Vagina (tissue), 2 donors: ENCODE measurements around the gene APBA3. TPM values are rescaled to one million over a fixed set of nuclear protein-coding genes. Genes with fewer than 3 reads are reported as not detected.

Experiments
- DNase-seq, 2 donors: peaks; one replicate each; pipeline ENCODE4 v3.0.0-alpha.2; 2017; ENCODE audit errors: extremely low spot score in 2 of 2
- H3K27ac ChIP-seq: fragments of 200-600 bp; sonication (generic); one replicate; pipeline ENCODE4 v1.5.1; 2019
- H3K27me3 ChIP-seq: fragments of 200-600 bp; sonication (generic); one replicate; pipeline ENCODE4 v1.5.1; 2019
- H3K36me3 ChIP-seq, 2 donors: fragments of 200-600 bp; sonication (generic); one replicate each; pipeline ENCODE4 v1.5.1; 2017 to 2019
- H3K4me1 ChIP-seq: fragments of 200-600 bp; sonication (generic); one replicate; pipeline ENCODE4 v1.5.1; 2019
- H3K4me3 ChIP-seq, 2 donors: fragments of 200-600 bp; sonication (generic); 1 replicate in 1 of 2; 2 replicates in 1 of 2; pipeline ENCODE4 v1.5.1; 2016 to 2019
- H3K9me3 ChIP-seq: fragments of 200-600 bp; sonication (generic); one replicate; pipeline ENCODE4 v1.5.1; 2019
- CTCF ChIP-seq, 3 experiments: fragments of 450-650 bp in 2 of 3; fragments of 200-600 bp in 1 of 3; sonication (generic) in 1 of 3; IDR thresholded peaks; one replicate each; pipeline ENCODE4 v1.5.1; 2017 to 2019; ENCODE audit warnings: antibody characterized with exemption in 3 of 3, mild to moderate bottlenecking in 2 of 3, moderate library complexity in 2 of 3
- POLR2A ChIP-seq, 2 donors: fragments of 450-650 bp; IDR thresholded peaks; one replicate each; pipeline ENCODE4 v1.6.1; 2017; ENCODE audit warnings: antibody characterized with exemption in 2 of 2, mild to moderate bottlenecking in 2 of 2, moderate library complexity in 2 of 2
- POLR2AphosphoS5 ChIP-seq, 2 donors: sonication (generic); formaldehyde crosslinking; IDR thresholded peaks; one replicate each; pipeline ENCODE4 v1.9.0; 2017; ENCODE audit warnings: antibody characterized with exemption in 2 of 2, mild to moderate bottlenecking in 2 of 2, low read depth in 1 of 2; ENCODE audit not compliant: insufficient read depth in 1 of 2
- intact Hi-C: fragments of 100-400 bp; cut with DNase I; formaldehyde crosslinking; loops from one replicate; pipeline ENCODE4 v1.15.1; 2023
- total RNA-seq: library from RNA; depleted of rRNA; stranded (reverse); fragments of >200 nt; gene quantifications from one replicate; pipeline ENCODE4 v1.2.3, GENCODE V29; 2016

APBA3 gene
- total RNA-seq, 1 donor from 2014 or later: 46.2 TPM

DNA sequence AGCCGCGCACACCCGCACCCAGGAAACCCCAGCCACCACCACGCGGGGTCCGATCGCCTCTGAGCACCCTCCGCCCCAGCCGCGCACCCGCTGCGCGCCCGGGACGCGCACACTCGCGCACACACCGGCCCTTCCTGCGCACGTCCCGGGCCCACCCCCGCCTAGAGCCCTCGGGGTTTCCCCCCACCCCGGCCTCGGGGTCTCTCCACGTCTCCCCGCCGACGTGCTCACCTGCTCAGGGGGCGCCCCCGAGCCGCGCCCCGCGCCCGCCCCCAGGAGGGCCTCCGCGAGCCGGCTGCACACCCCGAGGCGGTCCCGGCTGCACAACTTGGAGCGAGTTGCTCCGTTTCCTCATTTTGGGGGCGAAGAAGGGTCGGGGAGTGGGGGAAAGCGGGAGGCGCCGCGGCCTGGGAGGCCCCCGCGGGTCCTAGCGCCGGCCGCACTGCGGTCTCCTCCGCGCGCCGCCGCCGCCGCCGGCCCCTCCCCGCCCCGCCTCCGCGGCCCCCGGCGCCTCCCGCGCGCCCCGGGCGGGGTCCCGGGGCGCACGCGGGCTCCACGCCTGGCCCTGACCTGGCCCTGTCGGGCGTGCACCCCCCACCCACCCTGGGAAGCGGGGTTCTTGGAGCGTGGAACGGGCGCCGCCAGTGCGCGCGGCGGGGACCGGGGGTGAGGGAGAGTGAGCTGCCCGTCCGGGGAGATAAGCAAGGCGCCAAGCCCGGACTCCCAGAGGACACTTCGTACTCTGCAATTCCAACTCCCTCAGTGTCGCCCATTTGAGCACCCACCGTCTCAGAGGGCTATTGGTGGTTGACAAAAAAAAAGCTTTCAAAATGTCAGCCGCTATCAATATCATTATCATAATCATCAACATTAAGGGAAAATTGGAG is 24.7 kb upstream of the APBA3 start, which contains the start of gene MATK:
MATK (minus strand) TSS at position 444 of the 887 bp plus-strand sequence. CDS start 1,246 bp downstream, outside the sequence.
- no peak for DNase-seq
- Histone ChIP-seq H3K27ac (no peak within 1 kb of the TSS), H3K4me1 (peaks cover 10% of the 10 kb centered on the region), H3K9me3 (peaks cover 9% of the 10 kb centered on the region), H3K36me3 (no peaks in the 10 kb centered on the region), H3K27me3 (peaks cover 9% of the 10 kb centered on the region), H3K4me3 (peak within 1 kb of the TSS; percentile 25 to 32)
- intact Hi-C loops: no loop called here
- no peak for TF ChIP-seq POLR2A (IDR thresholded peaks at IDR 0.05)
- no peak for TF ChIP-seq POLR2AphosphoS5 (IDR thresholded peaks at IDR 0.05; ENCODE audit: insufficient read depth in 1 of 2, low read depth in 1 of 2)
- no peak for TF ChIP-seq CTCF (IDR thresholded peaks at IDR 0.05)

DNA sequence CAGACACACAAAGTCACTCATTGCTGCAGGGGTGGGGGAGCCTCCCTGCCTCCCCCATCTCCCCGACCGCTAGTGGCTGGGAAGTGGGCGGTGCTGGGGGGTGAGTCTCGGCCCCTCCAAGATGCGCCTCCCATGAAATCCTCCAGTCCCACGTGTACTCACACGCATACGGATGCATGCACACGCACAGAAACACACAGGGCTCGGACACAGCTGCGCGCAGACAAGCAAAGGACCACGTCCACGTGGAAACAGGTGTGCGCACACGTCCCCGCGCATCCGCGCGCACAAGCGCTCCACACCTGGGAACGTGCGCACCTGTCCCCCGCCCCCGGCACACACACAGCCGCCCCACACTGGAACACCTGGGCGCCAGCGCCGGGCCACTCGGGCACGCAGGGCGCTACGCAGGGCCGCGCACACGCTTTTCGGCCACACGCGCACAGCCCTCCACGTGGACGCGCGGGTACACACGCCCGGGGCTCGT is 24.0 kb upstream of the APBA3 start:
- peaks cover 9% of the 10 kb centered on the region for H3K27me3 ChIP-seq

DNA sequence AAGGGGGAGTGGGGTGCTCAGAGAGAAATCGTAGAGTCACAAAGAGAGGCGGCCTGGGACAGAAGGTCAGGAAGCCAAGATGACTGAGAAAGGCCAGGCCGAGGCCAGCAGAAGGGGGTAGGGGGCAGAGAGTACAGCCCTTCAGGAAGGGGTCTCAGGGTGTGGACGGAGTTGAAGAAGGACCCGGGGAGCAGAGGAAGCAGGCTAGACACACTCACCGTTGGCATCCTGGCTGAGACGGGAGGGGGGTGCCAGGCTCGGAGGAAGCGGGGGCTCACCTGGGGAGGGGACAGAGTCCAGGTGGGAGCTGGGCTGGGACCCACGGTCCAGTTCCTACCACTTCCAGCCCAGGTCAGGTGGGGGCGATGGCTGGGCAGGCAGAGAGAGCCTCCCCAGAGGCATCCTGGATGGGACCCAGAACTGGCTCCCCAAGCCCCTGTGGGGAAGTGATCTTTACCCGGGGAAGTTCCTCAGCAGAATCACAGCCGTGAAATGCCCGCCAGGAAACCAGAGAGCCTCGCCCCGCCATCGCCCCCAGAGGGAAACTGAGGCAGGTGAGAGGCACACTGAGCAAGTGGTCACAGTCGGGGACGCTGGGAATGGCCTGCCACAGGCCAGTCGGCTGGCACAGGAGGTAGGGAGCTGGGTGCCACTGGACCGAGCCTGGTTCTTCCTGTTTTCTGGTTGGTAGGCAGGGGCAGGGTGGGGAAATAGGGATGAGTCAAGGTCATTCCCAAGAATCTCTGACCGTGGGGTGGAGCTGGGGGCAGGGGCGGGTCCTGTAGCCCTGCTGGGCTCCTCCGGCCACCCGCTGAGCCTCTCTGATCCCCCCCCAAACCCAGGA is 23.3 kb upstream of the APBA3 start:
- DNase-seq: no peak
- TF ChIP-seq POLR2A (IDR thresholded peaks at IDR 0.05) (no peak), CTCF (IDR thresholded peaks at IDR 0.05) (no peak), POLR2AphosphoS5 (IDR thresholded peaks at IDR 0.05; ENCODE audit: insufficient read depth in 1 of 2, low read depth in 1 of 2) (no peak)
- H3K9me3 ChIP-seq: peaks cover 10% of the 10 kb centered on the region
- peak overlapping the region in 1 of 2 donors; percentile 32 for H3K4me3 ChIP-seq
- intact Hi-C loops: no loop called here
- no peaks in the 10 kb centered on the region for H3K36me3 ChIP-seq
- no peak overlapping the region for H3K27ac ChIP-seq
- peaks cover 10% of the 10 kb centered on the region for H3K4me1 ChIP-seq
- H3K27me3 ChIP-seq: peaks cover 9% of the 10 kb centered on the region

More for the DNA sequence above, 24.0 kb upstream of the APBA3 start:
- Histone ChIP-seq H3K9me3 (peaks cover 10% of the 10 kb centered on the region), H3K4me3 (peak overlapping the region; percentile 25 to 32), H3K27ac (no peak overlapping the region), H3K36me3 (no peaks in the 10 kb centered on the region), H3K4me1 (peaks cover 10% of the 10 kb centered on the region)
- DNase-seq: no peak
- no peak for TF ChIP-seq POLR2A (IDR thresholded peaks at IDR 0.05)
- TF ChIP-seq POLR2AphosphoS5 (IDR thresholded peaks at IDR 0.05; ENCODE audit: insufficient read depth in 1 of 2, low read depth in 1 of 2): no peak
- no peak for TF ChIP-seq CTCF (IDR thresholded peaks at IDR 0.05)
- intact Hi-C loops: no loop called here

DNA sequence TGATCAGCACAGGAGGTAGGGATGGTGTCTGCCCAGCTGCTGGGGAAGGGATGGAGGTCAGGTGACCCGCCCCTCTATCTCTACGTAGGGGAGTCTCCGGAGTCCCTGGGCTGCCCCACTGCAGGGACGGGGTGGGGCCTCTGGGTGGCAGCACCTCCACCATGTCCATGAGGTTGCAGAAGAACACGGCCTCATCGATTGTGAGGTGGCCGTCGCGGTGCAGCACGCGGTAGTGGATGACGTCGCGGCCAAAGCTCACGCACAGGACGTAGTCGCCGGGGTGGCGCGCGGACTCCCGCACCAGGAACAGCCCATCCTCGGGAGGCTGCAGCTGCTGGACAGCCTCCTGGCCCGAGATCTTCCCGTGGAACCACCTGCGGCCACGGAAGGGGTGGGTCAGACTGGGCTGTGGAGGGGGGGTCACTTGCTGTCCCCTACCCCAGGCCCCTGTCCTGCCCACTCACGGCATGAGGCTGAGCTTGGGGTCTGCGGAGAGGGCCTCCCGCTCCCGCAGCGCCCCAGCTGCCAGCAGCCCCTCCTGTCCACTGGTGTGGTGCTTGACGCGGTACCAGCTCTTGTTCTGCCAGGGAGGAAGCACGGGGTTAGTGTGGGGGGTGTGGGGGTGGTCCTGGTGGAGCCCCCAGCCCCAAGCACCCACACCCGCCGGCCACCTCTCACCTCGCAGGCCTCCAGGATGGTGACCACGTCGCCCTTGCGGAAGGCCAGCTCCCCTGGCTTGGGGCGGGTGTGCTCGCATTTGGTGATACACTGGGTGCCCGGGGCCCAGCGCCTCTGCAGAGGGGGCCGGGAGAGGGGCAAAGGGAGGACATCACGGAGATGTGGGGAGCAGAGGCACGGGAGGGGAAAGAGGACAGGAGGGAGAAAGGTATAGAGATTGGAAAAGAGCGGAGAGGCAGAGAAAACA is 22.4 kb upstream of the APBA3 start:
- H3K27me3 ChIP-seq: peaks cover 9% of the 10 kb centered on the region
- no peak for DNase-seq
- H3K36me3 ChIP-seq: no peaks in the 10 kb centered on the region
- H3K27ac ChIP-seq: no peak overlapping the region
- H3K4me1 ChIP-seq: peaks cover 10% of the 10 kb centered on the region
- TF ChIP-seq POLR2A (IDR thresholded peaks at IDR 0.05): no peak
- no peak for TF ChIP-seq POLR2AphosphoS5 (IDR thresholded peaks at IDR 0.05; ENCODE audit: insufficient read depth in 1 of 2, low read depth in 1 of 2)
- TF ChIP-seq CTCF (IDR thresholded peaks at IDR 0.05): no peak
- intact Hi-C loops: no loop called here
- H3K4me3 ChIP-seq: no peak overlapping the region
- H3K9me3 ChIP-seq: peaks cover 10% of the 10 kb centered on the region
